CD4-positive, alpha-beta T cell treated with Interferon gamma for 1 hour (primary cell): ENCODE data around the gene IQGAP3.
A peak's percentile ranks its signal among the peaks of the same experiment; 100 is the strongest.

Source experiments
- DNase-seq: peaks from one replicate; pipeline ENCODE4 v3.0.0-alpha.2; 2020

IQGAP3 gene

GRCh38 chr1:156534424-156535060 lies 37.8 kb downstream of the IQGAP3 start:
- DNase-seq, result no peak

GRCh38 chr1:156533568-156534220 lies 38.7 kb downstream of the IQGAP3 start:
- no peak for DNase-seq

GRCh38 chr1:156532374-156532773 lies 40.0 kb downstream of the IQGAP3 start:
- no peak for DNase-seq

- DNase-seq, result no peak
Measured at GRCh38 chr1:156530006-156530405, 42.4 kb downstream of the IQGAP3 start.

DNA sequence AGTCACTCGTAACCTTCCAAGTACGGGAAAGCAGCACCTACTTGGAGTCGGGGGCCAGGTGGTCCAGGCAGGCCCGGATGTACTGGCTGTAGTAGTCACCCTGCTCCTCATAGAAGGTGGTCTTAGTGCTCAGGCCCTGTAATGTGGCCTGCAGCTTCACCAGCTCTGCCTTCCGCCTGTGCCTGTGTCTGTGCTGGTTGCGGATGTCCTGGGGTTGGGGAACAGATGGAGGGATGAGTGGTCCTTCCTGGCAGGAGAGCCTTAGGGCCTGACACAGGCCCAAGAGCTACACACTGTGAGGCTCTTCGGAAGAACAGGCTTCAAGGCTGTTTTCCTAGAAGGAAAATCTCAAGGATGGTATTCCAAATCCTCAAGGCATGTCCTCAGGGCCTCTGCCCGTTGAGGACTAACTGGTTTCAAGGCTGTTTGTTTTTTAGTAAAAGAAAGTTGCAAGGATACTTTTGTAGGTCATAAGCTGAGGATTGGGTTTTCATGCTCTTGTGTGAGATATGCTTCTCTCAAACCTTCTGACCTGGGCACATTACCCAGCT lies 43.4 kb downstream of the IQGAP3 start:
- no peak for DNase-seq

DNA sequence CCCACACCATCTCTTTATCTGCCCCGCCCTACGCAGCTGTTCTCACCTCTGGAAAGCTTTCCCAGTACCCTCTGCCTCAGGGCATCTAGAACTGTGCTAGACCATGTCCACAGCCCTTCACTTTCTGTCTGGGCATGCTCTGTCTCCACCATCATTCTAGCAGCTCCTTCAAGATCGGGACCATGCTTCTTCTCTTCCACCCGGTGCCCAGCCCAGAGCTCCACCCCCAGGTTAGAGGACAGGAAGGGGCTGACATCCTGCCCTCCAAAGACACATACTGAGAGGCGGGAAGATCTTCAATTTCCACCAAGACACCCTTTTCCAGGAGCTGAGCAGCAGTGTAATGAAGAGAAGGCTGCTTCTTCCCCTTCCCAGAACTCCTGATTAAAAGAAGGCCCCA lies 44.1 kb downstream of the IQGAP3 start:
- DNase-seq, result no peak

DNA sequence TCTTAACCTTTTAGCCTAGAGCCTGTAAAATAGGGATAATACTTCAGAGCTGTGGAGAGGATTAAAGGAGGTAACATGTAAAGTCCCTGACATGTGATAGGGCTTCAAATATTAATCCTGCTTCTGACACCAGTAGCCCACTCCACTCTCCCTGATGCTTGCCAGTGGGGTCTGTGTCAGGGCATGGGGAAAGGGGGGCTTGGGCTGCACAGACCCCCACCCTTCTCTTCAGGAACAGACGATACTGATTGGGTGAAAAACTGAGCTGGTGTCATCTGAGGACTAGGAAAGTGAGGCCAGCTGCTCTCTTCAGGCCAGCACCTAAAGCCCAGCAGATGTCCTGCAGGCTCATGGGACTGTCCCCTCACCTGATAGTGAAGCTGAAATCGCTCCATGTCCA lies 44.8 kb downstream of the IQGAP3 start:
- no peak for DNase-seq

GRCh38 chr1:156525856-156526489 lies 46.4 kb downstream of the IQGAP3 start:
- no peak for DNase-seq

- DNase-seq, result no peak
Measured at GRCh38 chr1:156525071-156525501, 47.3 kb downstream of the IQGAP3 start.

DNA sequence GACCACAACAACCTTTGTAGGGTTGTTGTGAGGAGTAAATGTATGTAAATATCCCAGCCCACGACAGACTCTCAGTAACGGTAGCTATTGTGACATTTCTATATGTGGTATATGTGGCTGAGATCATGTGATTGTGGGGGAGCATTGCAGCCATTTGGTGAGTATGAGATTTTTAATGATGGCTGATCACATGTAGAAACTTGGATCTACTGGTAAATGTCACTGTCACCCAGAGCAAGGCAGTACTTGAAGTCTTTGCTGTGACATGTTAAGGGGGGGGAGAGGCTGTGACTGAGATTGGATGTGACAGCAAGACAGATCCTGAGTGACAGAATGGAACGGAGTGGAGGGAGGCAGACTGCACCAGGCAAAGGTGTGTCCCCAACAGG lies 47.9 kb downstream of the IQGAP3 start:
- DNase-seq, result no peak

DNA sequence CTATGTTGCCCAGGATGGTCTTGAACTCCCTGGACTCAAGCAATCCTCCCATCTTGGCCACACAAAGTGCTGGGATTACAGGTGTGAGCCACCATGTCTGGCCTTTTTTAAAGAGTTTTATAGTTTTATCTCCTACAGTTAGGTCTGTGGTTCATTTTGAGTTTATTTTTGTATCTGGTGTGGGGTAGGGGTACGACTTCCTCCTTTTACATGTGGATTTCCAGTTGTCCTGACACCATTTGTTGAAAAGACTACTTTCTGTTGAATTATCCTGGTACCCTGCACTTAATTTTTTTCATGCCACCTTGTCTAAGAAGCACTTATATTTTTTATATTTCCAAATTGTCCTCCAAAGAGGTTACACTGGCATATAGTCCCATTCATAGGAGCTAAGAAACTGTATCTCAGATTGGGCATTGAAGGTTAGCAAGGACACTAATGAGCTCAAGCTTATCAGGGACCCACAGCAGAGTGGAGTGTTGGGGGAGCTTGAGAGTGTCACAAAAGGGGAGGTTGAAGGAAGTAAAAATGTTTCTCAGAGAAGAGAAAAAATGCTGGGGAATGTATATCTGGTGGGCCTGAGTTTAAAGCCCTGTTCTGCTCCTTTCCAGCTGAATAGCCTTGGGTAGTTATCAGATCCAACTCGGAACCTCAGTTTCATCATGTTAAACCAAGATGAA lies 48.4 kb downstream of the IQGAP3 start:
- no peak for DNase-seq

GRCh38 chr1:156522443-156522970 lies 49.9 kb downstream of the IQGAP3 start:
- no peak for DNase-seq

DNA sequence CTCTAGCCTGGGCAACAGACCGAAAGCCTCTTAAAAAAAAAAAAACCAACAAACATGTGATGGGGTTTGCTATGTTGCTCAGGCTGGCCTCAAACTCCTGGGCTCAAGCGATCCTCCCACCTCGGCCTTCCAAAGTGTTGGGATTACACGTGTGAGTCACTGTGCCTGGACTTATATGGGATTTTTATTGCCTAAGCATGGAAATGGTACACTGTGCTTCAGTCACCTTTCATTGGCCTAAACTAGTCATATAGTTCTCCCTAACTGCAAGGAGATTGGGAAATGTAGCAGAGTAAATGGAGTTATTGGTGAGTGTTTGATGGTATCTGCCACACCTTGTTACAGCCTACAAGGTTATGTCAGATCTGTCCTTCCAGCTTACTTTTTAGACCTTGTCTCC lies 54.6 kb downstream of the IQGAP3 start:
- DNase-seq, result no peak

GRCh38 chr1:156516821-156517220 lies 55.5 kb downstream of the IQGAP3 start:
- DNase-seq, result no peak

DNA sequence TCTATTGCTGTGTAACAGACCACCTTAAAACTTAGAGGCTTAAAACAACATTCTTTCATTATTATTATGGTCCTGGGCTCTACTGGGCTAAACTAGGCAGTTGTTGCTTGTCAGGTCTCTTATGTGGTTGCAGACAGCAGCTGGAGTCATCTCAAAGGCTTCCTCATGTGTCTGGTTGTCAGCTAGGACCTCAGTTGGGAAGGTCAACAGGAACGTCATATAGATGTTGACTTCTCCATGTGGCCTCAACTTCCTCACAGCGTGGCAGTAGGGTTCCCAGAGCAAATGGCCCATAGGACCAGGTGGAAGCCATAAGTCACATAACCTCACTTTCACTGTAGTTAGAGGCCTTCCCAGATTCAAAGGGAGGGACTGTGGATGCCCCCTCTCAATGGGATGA lies 56.4 kb downstream of the IQGAP3 start:
- no peak for DNase-seq

GRCh38 chr1:156513185-156513584 lies 59.2 kb downstream of the IQGAP3 start:
- DNase-seq, result no peak

DNA sequence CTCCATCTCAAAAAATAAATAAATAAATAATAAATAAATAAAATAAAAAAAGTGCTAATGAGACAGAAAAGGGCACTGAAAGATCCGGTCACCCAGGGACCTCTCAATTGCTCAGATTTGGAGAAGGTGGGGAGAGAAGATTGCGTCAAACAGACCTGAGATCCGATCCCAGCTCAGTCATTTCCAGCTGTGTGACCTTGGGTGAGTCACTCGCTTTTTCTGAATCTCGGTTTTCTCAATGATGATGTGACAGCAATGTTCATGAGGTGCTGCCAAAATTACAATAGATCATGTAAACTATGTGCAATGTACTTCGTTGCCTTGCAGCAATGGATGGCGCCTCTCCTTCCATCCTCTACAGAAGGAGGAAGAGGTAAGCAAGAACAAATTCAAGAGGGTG lies 60.7 kb downstream of the IQGAP3 start:
- DNase-seq, result peak; percentile 19

DNA sequence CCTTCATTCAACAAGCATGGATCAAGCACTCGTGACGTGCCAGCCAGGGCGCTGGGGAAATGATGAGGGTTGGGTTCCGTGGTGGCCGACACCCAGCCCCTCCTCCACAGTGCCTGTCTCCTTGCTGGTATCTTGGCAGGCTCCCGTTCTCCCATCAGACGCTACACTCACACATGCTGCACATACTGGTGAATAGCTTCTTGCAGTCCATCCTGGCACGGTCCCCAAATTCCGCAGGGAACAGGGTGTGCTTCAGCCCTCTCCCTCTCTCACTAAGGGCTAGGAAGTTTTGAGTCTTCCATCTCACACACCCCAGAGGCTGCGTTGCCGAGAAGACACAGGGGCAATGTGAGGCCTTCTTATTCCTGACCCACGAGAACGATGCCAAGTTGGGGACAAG lies 61.7 kb downstream of the IQGAP3 start:
- DNase-seq, result no peak

DNA sequence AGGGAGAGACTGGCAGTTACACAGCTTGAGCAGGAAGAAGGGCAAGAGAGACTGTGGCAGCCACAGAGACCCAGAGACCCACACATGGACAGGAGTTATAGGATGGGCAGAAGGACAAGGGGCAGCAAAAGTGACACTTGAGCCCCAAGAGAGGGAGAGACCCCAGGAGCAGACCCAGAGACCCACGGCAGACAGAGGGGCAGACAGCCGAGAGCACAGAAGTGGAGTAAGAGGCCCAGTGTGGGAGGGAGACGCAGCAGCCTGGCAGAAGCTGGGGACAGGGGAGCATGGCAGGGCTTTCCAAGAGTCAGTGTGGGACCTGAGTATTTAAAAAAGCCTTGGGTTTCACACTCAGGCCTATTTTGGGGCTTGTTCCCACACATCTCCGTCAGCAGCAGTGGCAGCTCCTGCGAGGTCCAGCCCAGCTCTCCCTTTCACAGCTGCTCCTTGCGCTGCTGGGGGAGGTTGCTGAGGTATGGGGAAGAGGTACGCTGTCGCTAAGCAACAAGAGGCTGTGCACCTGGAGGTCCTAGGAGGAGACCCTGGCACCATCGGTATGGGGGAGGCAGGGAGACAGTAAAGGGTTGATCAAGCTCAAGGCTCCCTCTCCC lies 62.8 kb downstream of the IQGAP3 start:
- DNase-seq, result no peak

- DNase-seq, result no peak
Measured at GRCh38 chr1:156508955-156509234, 63.5 kb downstream of the IQGAP3 start.

GRCh38 chr1:156508205-156508954 lies 64.0 kb downstream of the IQGAP3 start:
- DNase-seq, result peak; percentile 36

DNA sequence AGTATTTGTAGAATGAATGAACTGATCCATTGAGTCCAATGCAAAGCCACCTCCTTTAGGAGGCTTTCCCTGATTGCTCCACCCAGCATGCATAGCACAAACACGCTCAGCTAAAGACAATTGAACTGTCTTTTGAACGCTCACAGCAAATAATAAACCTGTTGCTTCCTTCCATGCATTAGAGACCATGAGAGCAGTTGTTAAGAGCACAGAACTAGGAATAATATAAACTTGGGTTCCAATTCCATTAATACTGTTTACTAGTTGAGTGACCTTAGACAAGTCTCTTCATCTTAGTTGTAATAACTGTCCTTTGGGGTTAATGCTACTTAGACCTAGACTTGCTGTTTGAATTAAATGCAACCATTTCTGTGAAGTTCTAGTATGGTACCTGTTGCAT lies 65.9 kb downstream of the IQGAP3 start:
- DNase-seq, result no peak
